T-helper 9 cell (primary cell): Measurements from ENCODE around the gene IGSF11.
"Not testable (repeated sequence)": the region's sequence is repeated elsewhere in the genome, so short reads cannot be mapped to it uniquely, and the experiment has no call there.

Experiments
- DNase-seq: peaks from one replicate; pipeline ENCODE4 v3.0.0-alpha.2; 2020

The IGSF11 gene

GRCh38 chr3:118863731-118864322 lies 170.8 kb downstream of the IGSF11 start:
- DNase-seq = no peak

GRCh38 chr3:118859950-118860349 lies 174.7 kb downstream of the IGSF11 start:
- no peak for DNase-seq

GRCh38 chr3:118851466-118852193 lies 183.0 kb downstream of the IGSF11 start:
- DNase-seq = not testable (repeated sequence)

GRCh38 chr3:118850687-118851086 lies 184.0 kb downstream of the IGSF11 start:
- DNase-seq = no peak
